Cardiac fibroblast (primary cell): ENCODE measurements around the gene TUBB4B.
"Not testable (repeated sequence)": the region's sequence is repeated elsewhere in the genome, so short reads cannot be mapped to it uniquely, and the experiment has no call there.

Experiments
- DNase-seq, 2 donors: peaks; one replicate each; pipeline versions ENCODE4 v3.0.0 to v3.0.0-alpha.2; 2010; ENCODE audit warnings: low read depth in 2 of 2
- H3K4me3 ChIP-seq, 2 donors: replicated peaks in 1 of 2; 1 replicate in 1 of 2; 2 replicates in 1 of 2; pipeline ENCODE4 v1.5.1; 2011; ENCODE audit warnings: low read depth in 2 of 2, low read length in 2 of 2, mild to moderate bottlenecking in 2 of 2, moderate library complexity in 1 of 2
- TF ChIP-seq, protein P1 (sequence below): IDR thresholded peaks from one replicate; pipeline ENCODE4 v1.5.1; 2011; ENCODE audit warnings: low read depth, mild to moderate bottlenecking, low read length, inconsistent platforms

TUBB4B gene

DNA sequence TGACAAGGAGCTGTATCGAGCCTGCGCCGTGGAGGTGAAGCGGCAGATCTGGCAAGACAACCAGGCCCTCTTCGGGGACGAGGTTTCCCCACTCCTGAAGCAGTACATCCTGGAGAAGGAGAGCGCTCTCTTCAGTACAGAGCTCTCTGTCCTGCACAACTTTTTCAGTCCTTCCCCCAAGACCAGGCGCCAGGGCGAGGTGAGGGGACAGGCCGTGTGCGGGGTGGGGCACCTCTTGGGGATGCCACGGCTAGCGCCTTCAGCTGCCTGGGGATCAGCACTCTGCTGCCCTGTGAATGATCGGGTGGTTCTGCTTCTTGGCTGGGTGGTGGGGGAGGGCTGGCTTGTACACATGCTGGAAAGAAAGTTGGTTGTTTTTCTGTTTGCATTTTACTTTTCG, 15.8 kb downstream of the TUBB4B start:
- no peak for DNase-seq
- TF ChIP-seq, protein P1, sequence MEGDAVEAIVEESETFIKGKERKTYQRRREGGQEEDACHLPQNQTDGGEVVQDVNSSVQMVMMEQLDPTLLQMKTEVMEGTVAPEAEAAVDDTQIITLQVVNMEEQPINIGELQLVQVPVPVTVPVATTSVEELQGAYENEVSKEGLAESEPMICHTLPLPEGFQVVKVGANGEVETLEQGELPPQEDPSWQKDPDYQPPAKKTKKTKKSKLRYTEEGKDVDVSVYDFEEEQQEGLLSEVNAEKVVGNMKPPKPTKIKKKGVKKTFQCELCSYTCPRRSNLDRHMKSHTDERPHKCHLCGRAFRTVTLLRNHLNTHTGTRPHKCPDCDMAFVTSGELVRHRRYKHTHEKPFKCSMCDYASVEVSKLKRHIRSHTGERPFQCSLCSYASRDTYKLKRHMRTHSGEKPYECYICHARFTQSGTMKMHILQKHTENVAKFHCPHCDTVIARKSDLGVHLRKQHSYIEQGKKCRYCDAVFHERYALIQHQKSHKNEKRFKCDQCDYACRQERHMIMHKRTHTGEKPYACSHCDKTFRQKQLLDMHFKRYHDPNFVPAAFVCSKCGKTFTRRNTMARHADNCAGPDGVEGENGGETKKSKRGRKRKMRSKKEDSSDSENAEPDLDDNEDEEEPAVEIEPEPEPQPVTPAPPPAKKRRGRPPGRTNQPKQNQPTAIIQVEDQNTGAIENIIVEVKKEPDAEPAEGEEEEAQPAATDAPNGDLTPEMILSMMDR: no peak
- H3K4me3 ChIP-seq: peak overlapping the region in 1 of 2 donors; percentile 92

DNA sequence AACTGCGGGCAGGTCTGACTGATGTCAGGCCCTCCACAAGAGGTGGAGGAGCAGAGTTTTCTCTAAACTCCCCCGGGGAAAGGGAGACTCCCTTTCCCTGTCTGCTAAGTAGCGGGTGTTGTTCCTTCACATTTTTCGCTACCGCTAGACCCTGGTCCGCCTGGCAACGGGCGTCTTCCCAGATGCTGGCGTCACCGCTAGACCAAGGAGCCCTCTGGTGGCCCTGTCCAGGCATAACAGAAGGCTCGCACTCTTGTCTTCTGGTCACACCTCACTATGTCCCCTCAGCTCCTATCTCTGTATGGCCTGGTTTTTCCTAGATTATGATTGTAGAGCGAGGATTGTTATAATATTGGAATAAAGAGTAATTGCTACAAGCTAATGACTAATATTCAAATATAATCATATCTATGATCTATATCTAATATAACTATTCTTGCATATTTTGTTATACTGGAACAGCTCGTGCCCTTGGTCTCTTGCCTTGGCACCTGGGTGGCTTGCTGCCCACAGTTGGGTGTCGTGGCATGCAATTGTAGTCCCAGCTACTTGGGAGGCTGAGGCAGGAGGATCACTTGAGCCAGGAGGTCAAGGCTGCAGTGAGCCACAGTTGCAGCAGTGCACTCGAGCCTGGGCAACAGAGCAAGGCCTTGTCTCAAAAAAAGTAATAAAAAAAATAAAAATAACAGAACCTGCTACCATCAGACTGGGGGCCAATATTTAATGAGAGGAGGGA, 21.3 kb downstream of the TUBB4B start:
- peak; percentile 52 to 58 for DNase-seq
- H3K4me3 ChIP-seq: not testable (repeated sequence)
- TF ChIP-seq, protein P1: peak; percentile 45

DNA sequence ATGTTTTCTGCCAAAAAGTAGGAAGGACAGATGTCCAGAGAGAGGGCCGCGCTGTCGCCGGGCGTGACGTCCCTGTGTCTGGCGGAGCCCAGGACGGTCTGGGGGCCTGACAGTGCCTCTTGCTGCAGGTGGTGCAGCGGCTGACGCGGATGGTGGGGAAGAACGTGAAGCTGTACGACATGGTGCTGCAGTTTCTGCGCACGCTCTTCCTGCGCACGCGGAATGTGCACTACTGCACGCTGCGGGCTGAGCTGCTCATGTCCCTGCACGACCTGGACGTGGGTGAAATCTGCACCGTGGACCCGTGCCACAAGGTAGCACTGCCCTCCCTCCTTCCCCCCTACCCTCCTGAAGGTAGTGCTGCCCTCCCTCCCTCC, 21.8 kb downstream of the TUBB4B start:
- TF ChIP-seq, protein P1: peak; percentile 0
- no peak for DNase-seq
- H3K4me3 ChIP-seq: no peak overlapping the region

DNA sequence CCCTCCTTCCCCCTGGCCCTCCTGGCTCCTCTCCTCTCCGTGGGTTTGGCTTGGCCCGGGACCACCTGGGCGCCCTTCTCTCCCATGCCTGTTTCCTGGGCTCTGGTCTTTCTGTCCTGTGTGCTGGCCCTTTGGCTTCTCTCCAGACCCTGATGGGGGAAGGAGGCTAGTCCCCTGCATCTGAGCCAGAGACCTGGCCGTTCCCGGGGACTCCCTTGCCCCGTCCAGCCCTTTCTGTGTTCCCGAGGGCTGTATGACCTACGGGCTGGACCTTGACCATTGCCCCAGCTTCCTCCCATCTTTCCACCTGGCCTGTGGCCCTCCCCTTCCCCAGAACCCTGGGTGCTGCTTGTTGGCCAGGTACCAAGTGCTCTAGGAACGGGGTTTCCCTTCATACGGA, 22.4 kb downstream of the TUBB4B start:
- DNase-seq: no peak
- TF ChIP-seq, protein P1: no peak
- no peak overlapping the region for H3K4me3 ChIP-seq

DNA sequence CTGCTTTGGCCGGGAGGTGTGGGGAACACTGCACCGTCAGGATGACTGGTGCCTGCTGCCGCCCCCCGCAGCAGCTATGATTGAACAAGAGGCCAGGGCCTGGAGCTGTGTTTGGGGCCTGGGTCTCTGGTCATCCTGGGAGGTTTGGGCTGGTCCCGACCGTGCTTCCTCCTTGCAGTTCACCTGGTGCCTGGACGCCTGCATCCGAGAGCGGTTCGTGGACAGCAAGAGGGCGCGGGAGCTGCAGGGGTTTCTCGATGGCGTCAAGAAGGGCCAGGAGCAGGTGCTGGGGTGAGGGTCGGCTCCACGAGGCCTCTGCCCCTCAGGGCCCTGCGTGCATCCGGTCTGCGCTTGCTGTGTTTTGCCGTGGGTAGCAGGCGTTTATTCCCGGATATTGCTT, 23.0 kb downstream of the TUBB4B start:
- H3K4me3 ChIP-seq: no peak overlapping the region
- no peak for DNase-seq
- TF ChIP-seq, protein P1: no peak

DNA sequence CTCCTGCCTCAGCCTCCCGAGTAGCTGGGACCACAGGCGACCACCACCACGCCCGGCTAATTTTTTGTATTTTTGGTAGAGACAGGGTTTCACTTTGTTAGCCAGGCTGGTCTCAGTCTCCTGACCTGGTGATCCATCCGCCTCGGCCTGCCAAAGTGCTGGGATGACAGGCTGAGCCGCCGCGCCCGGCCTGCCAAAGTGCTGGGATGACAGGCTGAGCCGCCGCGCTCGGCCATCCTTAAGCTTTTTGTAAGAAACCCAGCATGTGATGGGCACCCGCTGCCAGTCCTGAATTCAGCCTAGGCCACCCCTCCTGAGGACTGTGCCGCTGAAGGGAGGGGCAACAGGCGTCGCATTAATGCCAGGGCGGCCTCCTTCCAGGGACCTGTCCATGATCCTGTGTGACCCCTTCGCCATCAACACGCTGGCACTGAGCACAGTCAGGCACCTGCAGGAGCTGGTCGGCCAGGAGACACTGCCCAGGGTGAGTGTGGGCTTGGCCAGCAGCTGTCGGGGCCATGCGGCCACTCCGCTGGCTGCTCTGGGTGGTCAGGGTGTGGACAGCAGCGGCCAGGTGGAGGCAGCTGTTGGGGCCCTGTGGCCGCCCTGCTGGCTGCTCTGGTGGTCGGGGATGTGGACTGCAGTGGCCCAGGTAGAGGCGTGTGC, 24.5 kb downstream of the TUBB4B start:
- DNase-seq: no peak
- H3K4me3 ChIP-seq: no peak overlapping the region
- TF ChIP-seq, protein P1: no peak

DNA sequence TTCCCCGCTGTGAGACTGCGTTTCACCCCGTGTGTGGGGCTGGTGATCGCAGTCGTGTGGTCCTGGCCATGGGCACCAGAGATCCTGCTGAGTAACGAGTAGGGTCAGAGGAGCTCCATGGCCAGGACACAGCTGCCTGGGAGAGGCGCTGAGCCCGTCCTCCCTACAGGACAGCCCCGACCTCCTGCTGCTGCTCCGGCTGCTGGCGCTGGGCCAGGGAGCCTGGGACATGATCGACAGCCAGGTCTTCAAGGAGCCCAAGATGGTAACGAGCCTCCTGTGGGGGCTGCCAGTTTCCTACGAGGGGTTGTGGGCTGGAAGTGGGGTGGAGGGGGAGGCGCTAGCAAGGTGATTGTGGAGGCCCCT, 25.1 kb downstream of the TUBB4B start:
- H3K4me3 ChIP-seq: no peak overlapping the region
- TF ChIP-seq, protein P1: no peak
- no peak for DNase-seq
